HepG2 (cell line): Measurements from ENCODE around the gene ARL16. TPM values are rescaled to one million over a fixed set of nuclear protein-coding genes. Genes with fewer than 3 reads are reported as not detected.
A peak's percentile ranks its signal among the peaks of the same experiment; 100 is the strongest.

Experiments
- ARNT2 ChIP-seq: sonication (generic); formaldehyde crosslinking; IDR thresholded peaks from 2 replicates; pipeline ENCODE4 v1.8.0; 2022; ENCODE audit warnings: mild to moderate bottlenecking, low read depth, missing genetic modification reagents, moderate library complexity
- DNMT1 ChIP-seq: sonication (generic); formaldehyde crosslinking; IDR thresholded peaks from 2 replicates; pipeline ENCODE4 v1.5.1; 2020; ENCODE audit warnings: mild to moderate bottlenecking, missing genetic modification reagents
- HOXA7 ChIP-seq: sonication (generic); formaldehyde crosslinking; IDR thresholded peaks from 2 replicates; pipeline ENCODE4 v1.8.1; 2022; ENCODE audit warnings: mild to moderate bottlenecking, missing genetic modification reagents, moderate library complexity
- KIAA2018 ChIP-seq: sonication (generic); formaldehyde crosslinking; IDR thresholded peaks from 2 replicates; pipeline ENCODE4 v1.5.0; 2020; ENCODE audit warnings: mild to moderate bottlenecking, missing genetic modification reagents, borderline replicate concordance
- RFX5 ChIP-seq: IDR thresholded peaks from 2 replicates; pipeline ENCODE4 v1.6.1; 2011; ENCODE audit warnings: low read depth, low read length, improper control_type of control experiment
- SNRNP70 ChIP-seq: fragments of 200-400 bp; formaldehyde crosslinking; IDR thresholded peaks from 2 replicates; pipeline ENCODE4 v1.6.1; 2017; ENCODE audit warnings: mild to moderate bottlenecking, low read depth, low read length, moderate library complexity
- SOX5 ChIP-seq: IDR thresholded peaks from 2 replicates; pipeline ENCODE4 v1.6.1; 2016; ENCODE audit warnings: borderline replicate concordance
- SOX6 ChIP-seq, 2 experiments: fragments of 450-650 bp in 1 of 2; sonication (generic) in 1 of 2; formaldehyde crosslinking in 1 of 2; IDR thresholded peaks; 2 replicates each; pipeline versions ENCODE4 v1.4.0 to v1.6.1; 2017 to 2020; ENCODE audit warnings: antibody characterized with exemption in 1 of 2, mild to moderate bottlenecking in 1 of 2, missing genetic modification reagents in 1 of 2
- TERF1 ChIP-seq: sonication (generic); formaldehyde crosslinking; IDR thresholded peaks from 2 replicates; pipeline ENCODE4 v1.8.0; 2022; ENCODE audit warnings: mild to moderate bottlenecking, missing genetic modification reagents, moderate library complexity
- ZNF501 ChIP-seq: sonication (generic); formaldehyde crosslinking; IDR thresholded peaks from 2 replicates; pipeline ENCODE4 v1.5.1; 2020; ENCODE audit warnings: mild to moderate bottlenecking, moderate library complexity, missing genetic modification reagents
- ZNF784 ChIP-seq: sonication (generic); formaldehyde crosslinking; IDR thresholded peaks from 2 replicates; pipeline ENCODE4 v1.5.1; 2020; ENCODE audit warnings: missing genetic modification reagents, mild to moderate bottlenecking, borderline replicate concordance
- ZNF891 ChIP-seq: sonication (generic); formaldehyde crosslinking; IDR thresholded peaks from 2 replicates; pipeline ENCODE4 v1.5.0; 2020; ENCODE audit warnings: mild to moderate bottlenecking, missing genetic modification reagents
- polyA plus RNA-seq, 8 experiments: library from polyadenylated mRNA; depleted of rRNA in 3 of 8; stranded (reverse) in 7 of 8; unstranded in 1 of 8; fragments of >200 nt; fragmentation: Illumina TruSeq in 4 of 8; extraction: Trizol in 4 of 8; gene quantifications; 2 replicates each; pipeline versions ENCODE4 v1.2.1 to v1.2.3, GENCODE V29; 2011 to 2016; ENCODE audit warnings: low read depth in 4 of 8, missing spikeins in 1 of 8, mixed read lengths in 1 of 8; ENCODE audit not compliant: insufficient read depth in 1 of 8
- total RNA-seq, 5 experiments: library from RNA; depleted of rRNA; stranded (reverse); fragments of >200 nt; fragmentation: Illumina TruSeq; extraction: Trizol; gene quantifications; 2 replicates each; pipeline ENCODE4 v1.2.3, GENCODE V29; 2016; ENCODE audit warnings: low read depth in 1 of 5
- TF ChIP-seq, protein P1 (sequence below): sonication (generic); formaldehyde crosslinking; IDR thresholded peaks from 2 replicates; pipeline ENCODE4 v1.4.0; 2020; ENCODE audit warnings: missing genetic modification reagents
- TF ChIP-seq, protein P2 (sequence below): IDR thresholded peaks from 2 replicates; pipeline ENCODE4 v1.6.1; 2012; ENCODE audit warnings: low read depth, low read length, improper control_type of control experiment

Gene ARL16
- total and polyA plus RNA-seq, 2 of the 13 experiments (the other 11 are each of a cell fraction or from before 2014, with no cell fraction given) = 20.8 to 30.8 TPM

DNA sequence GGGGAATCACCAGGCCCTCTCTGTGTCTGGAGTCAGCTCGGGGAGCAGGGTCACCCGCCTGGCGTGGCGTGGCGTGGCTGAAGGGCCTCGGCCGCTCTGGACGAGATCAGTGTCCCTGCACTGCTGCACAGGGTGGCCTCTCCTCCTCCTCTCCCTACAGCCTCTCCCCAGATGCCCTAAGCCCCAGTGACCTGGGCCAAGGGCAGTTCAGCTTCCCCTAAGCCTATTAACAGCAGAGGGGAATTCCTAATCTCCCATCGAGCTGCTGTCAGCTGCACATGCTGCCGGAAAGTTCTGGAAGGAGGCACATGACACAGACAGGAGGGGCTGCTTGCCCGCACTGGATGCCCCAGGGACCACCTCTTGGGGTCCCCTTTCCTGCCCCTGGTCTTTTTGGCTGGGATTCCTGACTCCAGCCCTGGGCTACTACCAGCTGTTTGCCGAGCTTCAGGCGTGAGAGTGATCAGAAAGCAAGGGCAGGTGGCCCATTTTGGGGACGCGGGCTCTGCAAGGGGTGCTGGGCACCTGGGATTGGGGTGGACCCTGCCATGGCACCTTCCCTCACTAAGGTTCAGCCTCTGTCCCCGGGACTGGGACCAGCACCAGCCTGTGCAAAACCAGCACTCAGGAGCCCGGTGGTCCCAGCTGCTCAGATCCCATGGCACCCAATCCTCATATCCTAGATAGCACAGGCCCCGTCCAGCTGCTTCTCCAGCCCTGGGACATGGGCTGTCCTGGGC is 28.0 kb downstream of the ARL16 start (continued):
- TF ChIP-seq KIAA2018 (CRISPR knock-in tag) (no peak), TERF1 (CRISPR knock-in tag) (no peak), DNMT1 (CRISPR knock-in tag) (0 out of 2 replicates have a peak, but pooled peaks have one; percentile 6), ARNT2 (CRISPR knock-in tag) (no peak), SOX5 (CRISPR knock-in tag) (no peak), HOXA7 (CRISPR knock-in tag) (no peak), ZNF501 (0 out of 2 replicates have a peak, but pooled peaks have one; percentile 73), ZNF891 (CRISPR knock-in tag) (no peak; the same call in 1 of the 2 replicates), RFX5 (no peak), SNRNP70 (no peak), ZNF784 (no peak), SOX6 (IDR thresholded peaks at IDR 0.05) (no peak), SOX6 (CRISPR knock-in tag; IDR thresholded peaks at IDR 0.05) (no peak)
- TF ChIP-seq, protein P1, sequence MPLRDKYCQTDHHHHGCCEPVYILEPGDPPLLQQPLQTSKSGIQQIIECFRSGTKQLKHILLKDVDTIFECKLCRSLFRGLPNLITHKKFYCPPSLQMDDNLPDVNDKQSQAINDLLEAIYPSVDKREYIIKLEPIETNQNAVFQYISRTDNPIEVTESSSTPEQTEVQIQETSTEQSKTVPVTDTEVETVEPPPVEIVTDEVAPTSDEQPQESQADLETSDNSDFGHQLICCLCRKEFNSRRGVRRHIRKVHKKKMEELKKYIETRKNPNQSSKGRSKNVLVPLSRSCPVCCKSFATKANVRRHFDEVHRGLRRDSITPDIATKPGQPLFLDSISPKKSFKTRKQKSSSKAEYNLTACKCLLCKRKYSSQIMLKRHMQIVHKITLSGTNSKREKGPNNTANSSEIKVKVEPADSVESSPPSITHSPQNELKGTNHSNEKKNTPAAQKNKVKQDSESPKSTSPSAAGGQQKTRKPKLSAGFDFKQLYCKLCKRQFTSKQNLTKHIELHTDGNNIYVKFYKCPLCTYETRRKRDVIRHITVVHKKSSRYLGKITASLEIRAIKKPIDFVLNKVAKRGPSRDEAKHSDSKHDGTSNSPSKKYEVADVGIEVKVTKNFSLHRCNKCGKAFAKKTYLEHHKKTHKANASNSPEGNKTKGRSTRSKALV (CRISPR knock-in tag) = peak; percentile 39; the same call in 1 of the 2 replicates
- TF ChIP-seq, protein P2, sequence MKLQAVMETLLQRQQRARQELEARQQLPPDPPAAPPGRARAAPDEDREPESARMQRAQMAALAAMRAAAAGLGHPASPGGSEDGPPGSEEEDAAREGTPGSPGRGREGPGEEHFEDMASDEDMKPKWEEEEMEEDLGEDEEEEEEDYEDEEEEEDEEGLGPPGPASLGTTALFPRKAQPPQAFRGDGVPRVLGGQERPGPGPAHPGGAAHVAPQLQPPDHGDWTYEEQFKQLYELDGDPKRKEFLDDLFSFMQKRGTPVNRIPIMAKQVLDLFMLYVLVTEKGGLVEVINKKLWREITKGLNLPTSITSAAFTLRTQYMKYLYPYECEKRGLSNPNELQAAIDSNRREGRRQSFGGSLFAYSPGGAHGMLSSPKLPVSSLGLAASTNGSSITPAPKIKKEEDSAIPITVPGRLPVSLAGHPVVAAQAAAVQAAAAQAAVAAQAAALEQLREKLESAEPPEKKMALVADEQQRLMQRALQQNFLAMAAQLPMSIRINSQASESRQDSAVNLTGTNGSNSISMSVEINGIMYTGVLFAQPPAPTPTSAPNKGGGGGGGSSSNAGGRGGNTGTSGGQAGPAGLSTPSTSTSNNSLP = 0 out of 2 replicates have a peak, but pooled peaks have one; percentile 11
